Measurements from ENCODE around the gene MBLAC1. TPM values are rescaled to one million over a fixed set of nuclear protein-coding genes. Genes with fewer than 3 reads are reported as not detected.
"Not testable (repeated sequence)": the region's sequence is repeated elsewhere in the genome, so short reads cannot be mapped to it uniquely, and the experiment has no call there.

Gene MBLAC1
- total RNA-seq, 4 donors from 2014 or later = 3.0 to 12.5 (median 6.1) TPM

DNA sequence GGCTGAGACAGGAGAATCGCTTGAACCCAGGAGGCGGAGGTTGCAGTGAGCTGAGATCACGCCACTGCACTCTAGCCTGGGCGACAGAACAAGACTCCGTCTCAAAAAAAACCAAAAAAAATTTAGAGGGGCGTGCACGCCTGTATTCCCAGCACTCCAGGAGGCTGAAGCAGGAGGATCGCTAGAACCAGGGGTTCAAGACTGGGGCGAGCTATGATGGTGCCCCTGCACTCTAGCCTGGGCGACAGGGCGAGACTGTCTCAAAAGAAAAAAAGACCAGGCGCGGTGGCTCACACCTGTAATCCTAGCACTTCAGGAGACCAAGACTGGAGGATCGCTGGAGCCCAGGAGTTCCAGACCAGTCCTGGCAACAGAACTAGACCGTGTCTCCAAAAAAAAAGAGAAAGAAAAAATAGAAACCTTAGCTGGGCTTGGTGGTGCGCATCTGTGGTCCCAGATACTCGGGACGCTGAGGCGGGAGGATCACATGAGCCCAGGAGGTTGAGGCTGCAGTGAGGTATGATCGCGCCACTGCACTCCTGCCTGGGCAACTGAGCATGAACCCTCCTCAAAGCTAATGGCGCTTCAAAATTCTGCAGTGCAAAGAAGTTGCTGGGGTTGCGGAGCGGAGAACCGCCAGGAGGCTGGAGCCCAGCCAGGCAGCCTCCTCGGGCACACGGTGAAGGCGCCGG lies 382 bp upstream of the MBLAC1 start:
- intact Hi-C loops (cut with DNase I) = loop anchor here (5.0 kb wide), 1 partner anchor 34 kb away; no protein-coding TSS in a partner anchor
- Histone ChIP-seq H3K27ac (peak overlapping the region; percentile 93 to 100 (median 97)), H3K4me3 (replicated peaks in 1 of 3) (peak overlapping the region; percentile 86 to 99 (median 93)), H3K27me3 (no peaks in the 10 kb centered on the region), H3K36me3 (no peaks in the 10 kb centered on the region), H3K4me1 (peaks cover 6 to 22% of the 10 kb centered on the region in 2 donors), H3K9me3 (no peaks in the 10 kb centered on the region)
- TF ChIP-seq, protein P1, sequence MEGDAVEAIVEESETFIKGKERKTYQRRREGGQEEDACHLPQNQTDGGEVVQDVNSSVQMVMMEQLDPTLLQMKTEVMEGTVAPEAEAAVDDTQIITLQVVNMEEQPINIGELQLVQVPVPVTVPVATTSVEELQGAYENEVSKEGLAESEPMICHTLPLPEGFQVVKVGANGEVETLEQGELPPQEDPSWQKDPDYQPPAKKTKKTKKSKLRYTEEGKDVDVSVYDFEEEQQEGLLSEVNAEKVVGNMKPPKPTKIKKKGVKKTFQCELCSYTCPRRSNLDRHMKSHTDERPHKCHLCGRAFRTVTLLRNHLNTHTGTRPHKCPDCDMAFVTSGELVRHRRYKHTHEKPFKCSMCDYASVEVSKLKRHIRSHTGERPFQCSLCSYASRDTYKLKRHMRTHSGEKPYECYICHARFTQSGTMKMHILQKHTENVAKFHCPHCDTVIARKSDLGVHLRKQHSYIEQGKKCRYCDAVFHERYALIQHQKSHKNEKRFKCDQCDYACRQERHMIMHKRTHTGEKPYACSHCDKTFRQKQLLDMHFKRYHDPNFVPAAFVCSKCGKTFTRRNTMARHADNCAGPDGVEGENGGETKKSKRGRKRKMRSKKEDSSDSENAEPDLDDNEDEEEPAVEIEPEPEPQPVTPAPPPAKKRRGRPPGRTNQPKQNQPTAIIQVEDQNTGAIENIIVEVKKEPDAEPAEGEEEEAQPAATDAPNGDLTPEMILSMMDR (IDR thresholded peaks at IDR 0.05) = no peak
- TF ChIP-seq POLR2A (IDR thresholded peaks at IDR 0.05) = no peak
- DNase-seq = peak; percentile 80 to 84
- 17 to 19% methylated on average over 29 of the region's 29 CpGs for WGBS, 2 donors

DNA sequence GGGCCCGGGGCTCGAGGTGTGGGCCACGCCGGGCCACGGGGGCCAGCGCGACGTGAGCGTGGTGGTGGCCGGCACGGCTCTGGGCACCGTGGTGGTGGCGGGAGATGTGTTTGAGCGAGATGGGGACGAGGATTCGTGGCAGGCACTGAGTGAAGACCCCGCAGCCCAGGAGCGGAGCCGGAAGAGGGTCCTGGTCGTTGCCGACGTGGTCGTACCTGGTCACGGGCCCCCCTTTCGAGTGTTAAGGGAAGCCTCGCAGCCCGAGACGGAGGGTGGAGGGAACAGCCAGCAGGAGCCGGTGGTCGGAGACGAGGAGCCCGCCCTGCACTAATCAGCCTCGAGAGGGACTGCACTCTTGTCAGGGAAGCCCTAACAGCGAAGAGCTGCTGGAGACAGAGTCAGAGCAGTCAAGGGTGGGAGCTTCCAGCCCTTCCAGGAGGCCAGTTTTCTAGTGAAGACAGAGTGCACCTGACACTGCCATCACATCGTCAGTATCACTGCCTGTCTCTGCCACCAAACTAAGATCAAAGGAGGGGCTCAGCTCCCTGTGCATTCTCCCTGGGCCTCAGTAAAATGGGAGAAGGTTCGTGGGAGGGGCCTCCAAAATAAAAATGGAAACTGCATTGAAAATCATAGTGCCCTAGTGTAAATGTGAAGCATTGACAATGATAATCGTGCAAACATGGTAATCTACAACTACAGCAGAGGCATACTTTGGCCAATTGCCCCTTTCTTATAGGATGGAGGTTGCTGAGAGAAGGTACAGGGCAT lies 1.3 kb downstream of the MBLAC1 start:
- no peak for DNase-seq
- no peak for TF ChIP-seq POLR2A (IDR thresholded peaks at IDR 0.05)
- TF ChIP-seq, protein P1 (IDR thresholded peaks at IDR 0.05) = no peak
- intact Hi-C loops (cut with DNase I) = loop anchor here (5.0 kb wide), 1 partner anchor 36 kb away; no protein-coding TSS in a partner anchor
- no peaks in the 10 kb centered on the region for H3K27me3 ChIP-seq
- H3K4me3 ChIP-seq (replicated peaks in 1 of 3) = peak overlapping the region; percentile 86 to 99 (median 93)
- H3K27ac ChIP-seq = peak overlapping the region; percentile 93 to 100 (median 97)
- peaks cover 6 to 22% of the 10 kb centered on the region in 2 donors for H3K4me1 ChIP-seq
- H3K36me3 ChIP-seq = no peaks in the 10 kb centered on the region
- H3K9me3 ChIP-seq = no peaks in the 10 kb centered on the region
- 8 to 10% methylated on average over 19 to 26 of the region's 37 CpGs for WGBS, 2 donors

DNA sequence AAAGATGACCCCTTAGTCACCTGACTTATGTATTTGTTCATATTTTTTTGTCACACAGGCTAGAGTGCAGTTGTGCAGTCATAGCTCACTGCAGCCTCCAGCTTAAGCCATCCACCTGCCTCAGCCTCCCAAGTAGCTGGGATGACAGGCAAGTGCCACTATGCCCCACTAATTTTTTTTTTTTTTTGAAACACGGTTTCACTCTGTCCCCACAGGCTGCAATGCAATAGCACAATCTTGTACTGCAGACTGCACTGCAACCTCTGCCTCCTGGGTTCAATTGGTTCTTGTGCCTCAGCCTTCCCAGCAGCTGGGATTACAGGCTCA lies 1.8 kb downstream of the MBLAC1 start:
- WGBS, 2 donors = 47 to 75% methylated on average over 1 of the region's 1 CpG
- TF ChIP-seq, protein P1 (IDR thresholded peaks at IDR 0.05) = no peak
- no peak for TF ChIP-seq POLR2A (IDR thresholded peaks at IDR 0.05)
- peaks cover 6 to 22% of the 10 kb centered on the region in 2 donors for H3K4me1 ChIP-seq
- intact Hi-C loops (cut with DNase I) = loop anchor here (5.0 kb wide), 1 partner anchor 36 kb away; no protein-coding TSS in a partner anchor
- no peaks in the 10 kb centered on the region for H3K9me3 ChIP-seq
- H3K27me3 ChIP-seq = no peaks in the 10 kb centered on the region
- no peak overlapping the region for H3K4me3 ChIP-seq (replicated peaks in 1 of 3)
- H3K36me3 ChIP-seq = no peaks in the 10 kb centered on the region
- no peak for DNase-seq
- no peak overlapping the region for H3K27ac ChIP-seq

DNA sequence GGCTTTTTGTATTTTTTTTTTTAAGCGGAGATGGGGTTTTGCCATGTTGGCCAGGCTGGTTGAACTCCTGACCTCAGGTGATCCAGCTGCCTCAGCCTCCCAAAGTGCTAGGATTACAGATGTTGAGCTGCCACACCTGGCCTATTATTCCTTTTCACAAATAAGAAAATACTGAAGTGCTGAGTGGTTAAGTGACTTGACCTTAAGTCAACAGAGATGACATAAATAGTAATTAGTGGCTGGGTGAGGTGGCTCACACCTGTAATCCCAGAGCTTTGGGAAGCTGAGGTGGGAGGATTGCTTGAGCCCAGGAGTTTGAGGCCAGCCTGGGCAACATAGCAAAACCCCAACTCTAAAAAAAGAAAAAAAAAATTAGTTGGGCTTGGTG lies 3.4 kb downstream of the MBLAC1 start:
- H3K36me3 ChIP-seq; H3K4me3 ChIP-seq (replicated peaks in 1 of 3); DNase-seq; H3K9me3 ChIP-seq; H3K27ac ChIP-seq; H3K27me3 ChIP-seq: not testable (repeated sequence)
- intact Hi-C loops (cut with DNase I) = loop anchor here (5.0 kb wide), 1 partner anchor 153 kb away; the partner anchor contains the start of gene AZGP1
- 100% methylated on average over 1 of the region's 1 CpG for WGBS, 2 donors
- peaks cover 6 to 20% of the 10 kb centered on the region in 2 donors for H3K4me1 ChIP-seq

DNA sequence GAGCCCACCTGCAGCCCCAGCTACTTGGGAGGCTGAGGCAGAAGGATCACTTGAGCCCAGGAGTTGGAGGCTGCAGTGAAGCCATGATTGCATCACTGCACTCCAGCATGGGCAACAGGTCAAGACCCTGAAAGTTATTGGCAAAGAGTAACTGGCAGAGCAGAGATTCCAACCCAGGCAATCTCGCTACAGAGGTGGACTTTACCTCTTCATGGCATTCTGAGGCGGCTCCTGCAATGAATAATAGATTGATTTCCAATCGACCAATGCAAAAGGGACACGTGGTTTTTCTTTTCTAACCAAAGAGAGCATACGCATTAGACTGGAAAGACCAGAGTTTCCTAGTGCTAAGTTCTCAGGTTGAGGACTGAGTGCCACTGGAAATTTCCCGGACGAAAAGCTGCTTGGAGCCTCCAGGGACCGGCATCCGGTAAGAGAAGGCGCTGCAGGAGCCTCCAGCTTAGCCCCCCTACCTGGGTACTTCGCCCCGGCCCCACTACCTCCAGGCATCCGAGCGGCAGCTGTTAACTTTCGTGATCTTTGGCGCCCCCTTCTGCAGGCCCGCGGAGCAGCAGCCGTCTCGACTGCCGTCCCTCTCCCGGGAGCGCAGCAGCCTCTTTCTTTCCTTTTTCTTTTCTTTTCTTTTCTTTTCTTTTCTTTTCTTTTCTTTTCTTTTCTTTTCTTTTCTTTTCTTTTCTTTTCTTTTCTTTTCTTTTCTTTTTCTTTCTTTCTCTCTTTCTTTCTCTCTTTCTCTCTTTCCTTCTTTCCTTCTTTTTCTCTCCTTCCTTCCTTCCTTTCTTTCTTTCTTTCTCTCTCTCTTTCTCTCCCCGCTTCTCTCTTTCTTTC lies 4.1 kb downstream of the MBLAC1 start:
- Histone ChIP-seq H3K4me3 (replicated peaks in 1 of 3) (no peak overlapping the region), H3K27me3 (no peaks in the 10 kb centered on the region)
- 14 to 17% methylated on average over 24 of the region's 24 CpGs for WGBS, 2 donors

More for the DNA sequence above, 4.1 kb downstream of the MBLAC1 start:
- no peak for TF ChIP-seq POLR2A (IDR thresholded peaks at IDR 0.05)
- TF ChIP-seq, protein P1 (IDR thresholded peaks at IDR 0.05) = peak; percentile 59 to 95 (median 78)
- intact Hi-C loops (cut with DNase I) = loop anchor here (5.0 kb wide), 1 partner anchor 154 kb away; the partner anchor contains the start of gene AZGP1
- H3K9me3 ChIP-seq = no peaks in the 10 kb centered on the region
- peak; percentile 71 to 81 for DNase-seq
- no peaks in the 10 kb centered on the region for H3K36me3 ChIP-seq
- H3K4me1 ChIP-seq = peaks cover 6 to 14% of the 10 kb centered on the region in 2 donors
- no peak overlapping the region for H3K27ac ChIP-seq
